ENCODE data around the gene C11orf86.
"Not testable (repeated sequence)": the region's sequence is repeated elsewhere in the genome, so short reads cannot be mapped to it uniquely, and the experiment has no call there.

C11orf86 gene

DNA sequence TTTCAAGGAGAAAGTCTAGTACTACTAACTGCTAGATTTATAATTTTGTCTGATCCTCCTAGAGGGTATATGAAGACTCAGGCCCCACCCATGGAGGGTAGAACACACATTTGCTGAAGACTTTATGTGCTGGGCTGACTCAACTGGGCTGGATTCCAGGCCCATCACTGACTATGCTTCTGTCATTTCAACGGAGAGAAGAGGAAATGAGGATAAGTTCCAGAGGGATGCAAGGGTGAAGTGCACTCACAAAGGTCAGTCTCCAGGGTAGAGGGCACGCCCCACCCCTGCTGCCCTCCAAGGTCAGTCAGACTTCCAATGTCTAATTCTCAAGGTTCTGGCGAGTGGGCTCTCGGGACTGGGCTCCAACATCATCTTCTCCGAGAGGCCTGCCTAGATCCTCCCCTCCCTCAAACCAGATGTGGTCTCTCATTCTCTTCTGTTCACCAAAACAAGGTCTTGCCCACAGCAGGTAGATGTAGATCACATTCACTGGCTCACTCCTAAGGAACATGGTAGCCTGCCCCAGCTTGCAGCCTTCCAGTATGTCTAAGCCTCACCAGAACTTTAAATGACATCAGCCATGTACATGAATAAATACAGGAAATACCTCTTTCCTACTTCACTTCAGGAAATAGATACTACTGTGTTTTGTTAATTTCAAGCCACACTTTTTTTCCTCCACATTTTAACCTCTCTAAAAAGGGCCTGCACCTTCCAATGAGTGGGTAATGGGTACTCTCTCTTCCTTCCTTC, 7.3 kb upstream of the C11orf86 start:
- DNase-seq = no peak

DNA sequence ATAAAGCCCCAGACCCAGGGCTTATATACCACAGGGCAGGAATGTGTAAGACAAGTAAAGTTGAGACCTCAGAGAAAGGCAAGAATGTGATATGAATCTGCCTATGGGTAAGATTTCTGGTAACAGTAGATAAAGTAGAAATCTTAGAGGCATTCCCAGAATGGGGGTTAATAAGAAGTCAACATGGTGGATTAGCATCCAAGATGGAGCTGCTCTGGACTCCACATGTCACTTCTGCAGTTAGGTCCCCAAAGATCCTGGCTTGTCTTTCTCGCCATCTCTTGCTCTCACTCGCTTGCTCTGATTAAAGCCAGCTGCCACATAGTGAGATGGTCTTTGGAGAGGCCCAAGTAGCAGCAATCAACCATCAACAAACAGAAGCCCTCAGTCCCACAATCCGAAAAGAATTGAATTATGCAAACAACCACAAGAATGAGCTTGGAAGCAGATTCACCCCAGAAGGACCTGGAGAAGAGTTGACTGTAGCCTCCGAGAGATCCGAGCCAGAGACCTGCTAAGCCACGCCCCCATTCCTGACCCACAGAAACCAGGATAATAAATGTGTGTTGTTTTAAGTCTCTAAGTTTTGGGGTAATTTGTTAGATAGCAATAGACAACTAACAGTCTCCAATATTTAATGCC, 5.4 kb upstream of the C11orf86 start:
- DNase-seq = no peak

DNA sequence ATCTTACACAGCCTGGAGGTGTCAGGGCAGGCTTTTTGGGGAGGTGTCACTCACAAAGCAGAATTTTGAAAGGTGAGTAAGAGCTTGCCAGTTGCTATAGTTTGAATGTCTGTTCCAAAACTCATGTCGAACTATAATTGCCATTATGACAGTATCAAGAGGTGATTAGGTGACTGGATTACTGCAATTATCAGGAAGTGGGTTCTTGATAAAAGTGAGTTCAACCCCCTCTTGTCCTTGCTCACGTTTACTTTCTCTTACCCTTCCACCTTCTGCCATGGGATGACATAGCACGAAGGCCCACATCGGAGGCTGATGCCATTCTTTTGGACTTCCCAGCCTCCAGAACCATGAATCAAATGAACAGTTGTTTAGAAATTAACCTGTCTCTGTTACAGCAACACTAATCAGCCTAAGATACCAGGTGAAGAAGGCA, 4.7 kb upstream of the C11orf86 start:
- no peak for DNase-seq

DNA sequence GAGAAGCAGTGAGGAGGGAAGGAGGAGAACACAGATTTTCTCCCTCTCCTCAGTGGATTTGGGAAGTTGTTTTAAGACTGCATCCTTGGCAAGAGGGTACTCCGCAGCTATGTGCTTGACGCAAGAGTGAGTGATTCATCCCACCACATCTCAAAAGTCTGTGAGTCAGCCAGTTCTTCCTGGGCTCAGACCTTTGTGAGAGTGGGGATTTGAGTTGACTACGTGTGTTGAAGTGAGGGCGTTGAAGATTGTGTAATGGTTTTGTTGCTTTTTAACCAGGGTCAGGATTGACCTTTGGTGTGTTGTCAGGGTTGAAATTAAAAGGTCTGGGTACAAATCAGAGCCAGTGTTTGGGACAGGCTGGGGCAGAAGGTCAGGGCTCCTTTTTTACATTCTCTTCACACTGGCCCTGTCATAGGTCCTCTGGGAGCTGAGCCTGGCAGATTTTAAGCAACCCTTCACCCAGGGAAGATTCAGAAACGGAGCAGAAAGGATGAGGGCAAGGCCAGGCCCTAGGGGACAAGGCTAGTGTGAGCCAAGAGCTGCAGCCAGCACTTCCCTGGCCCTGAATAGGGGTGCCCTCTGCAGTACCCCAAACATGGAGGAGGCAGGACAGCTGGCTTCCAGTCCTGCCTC, 4.2 kb upstream of the C11orf86 start:
- peak in 1 of 2 donors; percentile 72 for DNase-seq

DNA sequence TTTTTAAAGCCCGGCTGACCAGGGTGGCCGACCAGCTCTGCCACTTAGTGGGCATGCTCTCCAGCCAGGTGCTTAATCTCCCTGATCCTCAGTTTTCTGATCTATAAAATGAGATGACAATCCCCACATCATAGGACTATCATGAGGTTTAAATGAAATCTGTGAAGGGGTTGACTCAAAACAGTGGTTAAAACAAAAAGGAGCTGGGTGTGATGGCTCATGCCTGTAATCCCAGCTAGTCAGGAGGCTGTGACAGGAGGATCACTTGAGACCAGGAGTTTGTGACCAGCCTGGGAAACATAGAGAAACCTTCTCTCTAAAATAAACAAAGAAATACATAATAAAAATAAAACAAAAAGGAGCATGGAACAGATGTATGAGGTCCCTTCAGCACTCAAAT, 3.6 kb upstream of the C11orf86 start:
- DNase-seq = no peak

DNA sequence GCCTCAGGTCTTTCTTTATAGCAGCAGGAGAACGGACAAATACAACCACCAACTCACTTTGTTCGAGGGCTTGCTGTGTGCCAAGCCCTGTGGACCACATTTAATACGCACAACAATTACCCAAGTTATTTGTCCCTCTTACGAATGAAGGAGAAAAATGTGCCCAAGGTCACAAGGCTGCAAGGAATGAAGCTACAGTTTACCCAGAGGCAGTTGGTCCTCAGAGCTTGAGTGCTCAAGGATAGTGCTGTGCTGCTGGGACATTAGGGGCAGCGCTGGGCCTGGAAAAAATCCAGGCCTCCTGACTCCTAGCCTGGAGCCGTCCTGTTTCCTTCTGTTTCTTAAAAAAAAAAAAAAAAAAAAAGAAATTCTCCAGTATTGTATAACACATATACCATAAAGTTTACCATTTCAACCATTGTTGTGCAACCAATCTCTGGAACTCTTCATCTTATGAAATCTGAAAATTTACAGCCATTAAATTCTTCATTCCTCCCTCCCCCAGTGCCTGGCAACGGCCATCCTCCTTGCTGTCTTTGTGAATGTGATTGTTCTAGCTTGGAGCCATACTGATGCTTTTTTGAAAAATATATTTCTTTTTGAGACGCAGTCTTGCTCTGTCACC, 1.0 kb upstream of the C11orf86 start:
- DNase-seq = no peak

DNA sequence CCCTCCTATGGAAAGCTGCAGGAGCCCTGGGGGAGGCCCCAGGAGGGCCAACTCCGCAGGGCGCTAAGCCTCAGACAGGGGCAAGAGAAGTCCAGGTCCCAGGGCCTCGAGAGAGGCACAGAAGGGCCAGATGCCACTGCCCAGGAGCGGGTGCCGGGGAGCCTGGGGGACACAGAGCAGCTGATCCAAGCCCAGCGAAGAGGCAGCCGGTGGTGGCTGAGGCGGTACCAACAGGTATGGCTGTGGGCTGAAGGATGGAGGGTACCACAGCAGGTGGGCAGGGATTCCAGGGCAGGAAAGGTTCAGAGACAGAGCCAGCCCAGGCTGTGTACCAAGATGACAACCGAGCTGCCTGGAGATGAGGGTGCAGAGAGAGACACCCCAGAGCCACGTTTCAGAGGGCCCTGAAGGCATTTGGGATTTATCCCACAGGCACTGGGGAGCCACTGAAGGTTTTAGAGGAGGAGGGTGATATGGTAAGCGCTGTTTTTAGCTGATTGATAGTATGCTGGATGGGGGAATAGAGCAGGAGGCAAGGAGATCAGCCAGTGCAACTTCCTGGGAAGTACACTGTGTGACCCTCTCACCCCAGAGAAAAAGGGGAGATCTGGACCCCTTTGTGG, 412 bp downstream of the C11orf86 start:
- no peak for DNase-seq

DNA sequence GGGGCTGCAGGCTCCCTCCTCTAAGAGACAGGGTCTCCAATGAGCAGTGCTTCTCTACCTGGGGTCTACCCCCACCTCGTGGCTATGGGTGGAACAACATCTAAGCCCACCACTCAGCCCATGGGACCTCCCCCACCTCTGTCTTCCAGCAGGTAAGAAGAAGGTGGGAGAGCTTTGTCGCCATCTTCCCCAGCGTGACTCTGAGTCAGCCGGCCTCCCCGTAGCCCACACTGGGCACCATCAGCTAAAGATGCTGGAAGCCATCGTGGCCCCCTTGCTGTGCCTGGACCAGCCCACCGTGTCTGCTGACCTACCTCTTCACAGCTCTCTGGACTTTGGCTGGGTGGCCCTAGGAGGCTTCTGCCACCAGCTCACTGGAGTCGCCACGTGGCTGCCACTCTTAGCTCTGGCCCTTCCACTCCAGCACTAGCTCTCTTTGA, 944 bp downstream of the C11orf86 start:
- DNase-seq = peak in 1 of 2 donors; percentile 20

DNA sequence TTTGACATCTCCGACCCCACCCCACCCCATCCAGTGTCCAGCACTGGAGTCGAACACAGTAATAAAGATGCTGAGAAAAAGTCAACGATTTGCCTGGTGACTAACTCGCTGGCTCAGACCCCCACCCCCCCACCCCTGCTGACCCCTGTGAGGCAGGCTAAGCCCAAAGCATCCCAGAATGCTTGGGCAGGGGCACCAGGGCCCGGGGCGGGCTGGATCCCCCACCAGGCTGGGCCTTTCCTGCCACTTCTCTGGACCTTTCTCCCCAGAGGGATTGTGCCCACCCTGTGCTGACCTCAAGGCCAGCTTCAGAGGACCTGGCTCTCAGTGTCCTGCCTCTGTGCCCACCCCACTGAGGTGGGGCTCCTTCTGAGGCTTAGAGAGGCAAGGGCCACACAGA, 1.8 kb downstream of the C11orf86 start:
- DNase-seq = no peak

DNA sequence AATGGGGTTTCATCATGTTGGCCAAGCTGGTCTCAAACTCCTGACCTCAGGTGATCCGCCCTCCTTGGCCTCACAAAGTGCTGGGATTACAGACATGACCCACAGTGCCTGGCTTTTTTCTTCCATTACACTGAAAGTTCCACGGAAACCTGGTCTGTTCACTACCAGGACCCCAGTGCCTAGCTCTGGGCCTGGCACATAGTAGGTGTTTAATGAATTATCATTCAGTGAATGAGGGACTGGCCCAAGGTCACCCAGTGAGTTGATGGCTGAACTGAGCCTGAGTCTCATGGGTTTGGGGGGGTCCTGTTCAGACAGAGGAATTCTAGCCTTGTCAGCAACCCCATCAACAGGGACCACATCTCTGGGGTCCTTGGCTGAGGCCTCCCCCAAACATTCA, 3.1 kb downstream of the C11orf86 start:
- DNase-seq = no peak

DNA sequence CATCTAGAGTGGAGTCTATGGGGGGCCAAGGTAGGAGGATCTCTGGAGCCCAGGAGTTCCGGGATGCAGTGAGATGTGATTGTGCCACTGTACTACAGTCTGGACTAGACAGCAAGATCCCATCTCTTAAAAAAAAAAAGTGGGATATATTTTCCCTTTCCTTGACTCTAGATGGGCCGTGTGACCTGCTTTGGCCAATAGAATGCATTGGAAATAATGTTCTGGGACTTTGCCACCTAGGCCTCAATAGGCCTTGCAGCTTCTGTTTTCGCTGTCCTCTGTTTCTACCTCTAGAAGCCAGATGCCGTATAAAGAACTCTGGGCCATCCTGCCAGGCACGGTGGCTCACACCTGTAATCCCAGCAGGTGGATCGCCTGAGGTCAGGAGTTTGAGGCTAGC, 3.6 kb downstream of the C11orf86 start:
- no peak for DNase-seq

DNA sequence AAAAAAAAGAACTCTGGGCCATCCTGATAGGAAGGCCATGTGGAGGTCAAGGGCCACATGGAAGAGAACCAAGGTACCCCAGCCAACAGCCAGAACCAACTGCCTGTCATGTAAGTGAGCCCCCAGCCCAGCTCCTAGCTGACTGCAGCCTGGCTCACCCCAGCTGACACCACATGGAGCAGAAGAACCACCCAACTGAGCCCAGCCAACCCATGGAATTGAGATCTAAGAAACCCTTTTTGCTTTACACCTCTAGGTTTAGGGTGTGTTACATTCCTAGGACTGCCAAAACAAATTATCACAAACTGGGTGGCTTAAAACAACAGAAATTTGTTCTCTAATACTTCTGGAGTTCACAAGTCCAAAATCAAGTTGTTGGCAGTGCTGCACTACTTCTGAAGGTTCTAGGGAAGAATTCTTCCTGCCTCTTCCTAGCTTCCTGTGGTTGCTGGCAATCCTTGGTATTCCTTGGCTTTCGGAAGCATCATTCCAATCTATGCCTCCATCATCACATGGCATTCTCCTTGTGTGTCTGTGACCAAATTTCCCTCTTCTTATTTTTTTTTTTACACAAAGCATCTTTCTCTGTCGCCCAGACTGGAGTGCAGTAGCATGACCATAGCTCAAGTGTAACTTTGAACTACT, 4.4 kb downstream of the C11orf86 start:
- DNase-seq = no peak

DNA sequence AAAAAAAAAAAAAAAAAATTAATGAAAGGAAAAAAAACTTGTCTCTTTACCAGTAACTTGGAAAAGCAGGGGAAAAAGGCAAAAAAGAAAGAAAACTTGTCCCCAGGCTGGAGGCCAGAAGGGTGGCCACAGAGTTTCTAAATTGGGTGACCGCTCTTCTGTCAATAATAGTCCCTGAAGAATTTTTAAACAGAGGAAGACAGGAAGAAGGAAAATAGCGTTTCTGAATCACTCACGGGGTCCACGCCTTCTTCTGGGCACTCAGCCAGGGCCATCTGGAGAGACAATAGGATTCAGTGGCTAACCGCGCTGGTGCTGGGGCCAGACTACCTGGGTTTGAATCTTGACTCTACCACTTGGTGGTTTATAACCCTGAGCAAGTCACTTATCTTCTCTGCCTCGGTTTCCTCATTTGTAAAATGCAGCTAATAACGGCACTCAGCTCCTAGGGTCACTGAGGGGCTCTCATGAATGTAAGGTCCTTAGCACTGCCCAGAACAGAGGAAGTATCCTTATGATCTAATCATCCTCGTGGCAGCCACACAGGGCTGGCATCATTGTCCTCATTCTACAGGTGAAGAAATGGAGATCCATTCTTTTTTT, 7.0 kb downstream of the C11orf86 start:
- no peak for DNase-seq

DNA sequence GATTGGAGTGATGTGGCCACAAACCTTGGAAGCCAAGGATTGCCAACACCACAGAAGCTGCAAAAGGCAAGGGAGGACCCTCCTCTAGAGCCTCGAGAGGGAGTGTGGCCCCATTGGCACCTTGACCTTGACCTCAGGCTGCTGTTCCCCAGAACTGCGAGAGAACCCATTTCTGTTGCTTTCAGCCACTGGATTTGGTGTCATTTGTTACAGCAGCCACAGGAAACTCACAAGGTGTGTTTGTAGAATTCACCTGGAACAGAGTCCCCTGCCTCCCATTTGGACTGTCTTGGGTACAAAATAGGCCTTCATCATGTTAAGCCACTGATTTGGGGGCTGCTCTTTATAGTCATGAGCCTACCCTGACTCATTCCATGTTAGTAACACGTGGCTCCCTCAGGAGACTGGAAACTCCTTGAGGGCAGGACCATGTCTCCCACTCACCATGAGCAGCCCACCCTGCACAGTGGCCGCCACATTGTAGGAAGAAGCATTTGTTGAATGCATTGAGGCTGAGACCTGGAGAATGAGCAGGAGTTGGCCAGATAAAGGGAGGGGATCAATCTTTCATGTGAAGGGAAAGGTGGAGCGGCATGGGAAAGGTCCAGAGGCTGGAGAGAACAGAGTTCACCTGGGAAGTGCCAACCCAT, 8.3 kb downstream of the C11orf86 start:
- DNase-seq = no peak

DNA sequence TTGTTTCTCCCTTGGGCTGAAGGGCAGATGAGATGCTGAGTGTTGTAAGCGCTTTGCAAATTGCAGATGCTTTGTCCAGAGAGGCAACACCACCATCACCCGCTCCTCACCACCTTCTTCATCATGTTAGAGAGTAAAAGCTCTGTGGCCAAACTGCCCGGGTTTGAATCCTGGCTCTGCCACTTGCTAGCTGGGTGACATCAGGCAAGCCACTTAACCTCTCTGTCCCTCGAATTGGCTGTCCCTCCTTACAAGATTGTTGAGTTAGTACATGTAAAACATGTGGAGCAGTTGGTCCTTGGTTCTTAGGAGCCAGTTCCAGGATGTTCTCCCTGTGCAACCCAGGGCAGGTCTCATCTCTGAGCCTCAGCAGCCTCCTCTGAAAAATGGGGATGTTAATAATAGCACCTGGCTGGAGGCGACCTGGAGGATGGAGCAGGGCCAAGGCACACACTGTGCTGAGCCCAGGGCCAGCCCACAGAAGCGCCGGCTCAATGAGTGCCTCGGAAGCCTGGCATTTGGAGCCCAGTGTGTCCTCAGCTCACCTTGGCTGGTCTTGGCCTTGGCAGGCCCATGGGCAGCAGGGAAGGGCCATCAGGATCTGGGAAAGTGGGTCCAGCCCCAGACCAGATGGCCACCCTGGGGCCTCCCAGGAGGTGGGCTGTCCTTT, 10.5 kb downstream of the C11orf86 start:
- no peak for DNase-seq

DNA sequence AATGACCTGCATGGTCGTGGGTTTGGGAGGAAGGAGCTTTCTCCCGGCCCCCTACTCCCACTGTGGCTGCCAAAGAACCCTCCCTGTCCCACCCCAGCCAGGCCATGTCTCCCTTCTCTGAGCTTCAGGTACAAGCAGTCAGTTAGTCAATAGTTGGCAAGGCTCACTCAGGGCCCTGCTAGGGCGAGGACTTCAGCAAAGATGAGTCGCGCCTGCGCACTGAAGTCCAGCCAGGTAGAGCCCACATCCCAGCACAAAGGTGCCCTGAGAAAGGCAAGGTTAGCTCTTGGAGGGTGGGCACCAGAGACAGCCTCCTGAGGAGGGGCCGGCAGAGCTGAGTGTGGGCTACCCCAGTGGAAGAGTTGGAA, 11.1 kb downstream of the C11orf86 start:
- DNase-seq = no peak

DNA sequence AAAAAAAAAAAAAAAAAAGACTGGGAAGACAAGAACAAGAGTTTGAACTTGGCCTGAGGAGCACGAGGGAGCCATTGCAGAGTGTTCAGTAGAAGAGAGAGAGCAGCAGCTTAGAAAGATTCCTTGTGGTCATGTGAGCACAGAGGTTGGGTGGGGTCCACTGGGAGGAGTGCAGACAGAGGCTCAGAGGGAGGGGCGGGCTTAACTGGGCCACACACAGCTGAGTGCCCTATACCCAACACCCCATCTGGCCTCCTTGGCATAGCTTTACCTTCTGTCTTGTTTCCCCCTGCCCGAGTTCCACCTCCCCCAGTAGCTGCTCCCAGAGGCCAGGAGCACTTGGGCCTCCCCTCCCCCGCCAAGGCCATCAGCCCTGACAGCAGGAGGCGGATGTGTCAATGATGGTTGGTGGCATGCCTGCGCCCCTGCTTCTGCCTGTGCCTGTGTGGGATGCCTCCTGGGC, 12.1 kb downstream of the C11orf86 start:
- DNase-seq = no peak

DNA sequence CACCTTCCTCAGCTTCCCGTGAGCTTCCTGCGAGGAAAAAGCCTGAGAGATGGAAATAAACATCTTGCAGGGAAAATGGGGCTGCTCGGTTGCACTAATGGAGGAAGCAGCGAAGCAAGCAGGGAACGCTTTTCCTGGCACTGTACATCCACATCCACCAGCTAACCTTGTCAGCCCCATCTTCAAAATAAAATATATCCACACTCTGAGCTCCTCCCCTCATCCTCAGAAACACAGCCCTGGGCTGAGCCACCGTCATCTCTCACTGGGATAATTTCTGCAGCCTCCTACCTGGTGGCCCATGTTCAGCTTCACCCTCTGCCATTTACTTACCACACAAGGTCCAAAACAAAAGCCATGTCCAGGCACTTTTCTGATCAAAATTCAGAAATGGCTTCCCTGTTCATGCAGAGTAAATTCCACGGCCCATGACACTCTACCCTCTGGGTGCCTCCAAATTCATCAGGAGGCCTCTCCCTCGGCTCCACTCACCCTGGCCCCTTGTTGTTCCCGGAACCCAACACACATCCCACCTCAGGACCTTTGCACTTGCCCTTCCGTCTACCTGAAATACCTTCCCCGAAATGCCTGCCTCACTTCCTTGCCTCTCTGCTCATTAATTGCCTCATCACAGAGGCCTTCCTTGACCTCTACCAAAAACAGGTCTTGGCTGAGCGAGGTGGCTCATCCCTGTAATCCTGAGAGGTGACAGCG, 13.0 kb downstream of the C11orf86 start:
- DNase-seq = no peak

DNA sequence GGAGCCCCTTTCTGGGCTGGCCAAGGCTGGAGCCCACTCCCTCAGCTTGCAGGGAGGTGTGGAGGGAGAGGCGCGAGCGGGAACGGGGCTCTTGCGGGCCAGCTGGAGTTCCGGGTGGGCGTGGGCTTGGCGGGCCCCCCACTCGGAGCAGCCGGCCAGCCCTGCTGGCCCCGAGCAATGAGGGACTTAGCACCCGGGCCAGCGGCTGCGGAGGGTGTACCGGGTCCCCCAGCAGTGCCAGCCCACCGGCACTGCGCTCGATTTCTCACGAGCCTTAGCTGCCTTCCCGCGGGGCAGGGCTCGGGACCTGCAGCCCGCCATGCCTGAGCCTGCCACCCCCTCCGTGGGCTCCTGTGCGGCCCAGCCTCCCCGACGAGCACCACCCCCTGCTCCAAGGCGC, 13.6 kb downstream of the C11orf86 start:
- DNase-seq = not testable (repeated sequence)

DNA sequence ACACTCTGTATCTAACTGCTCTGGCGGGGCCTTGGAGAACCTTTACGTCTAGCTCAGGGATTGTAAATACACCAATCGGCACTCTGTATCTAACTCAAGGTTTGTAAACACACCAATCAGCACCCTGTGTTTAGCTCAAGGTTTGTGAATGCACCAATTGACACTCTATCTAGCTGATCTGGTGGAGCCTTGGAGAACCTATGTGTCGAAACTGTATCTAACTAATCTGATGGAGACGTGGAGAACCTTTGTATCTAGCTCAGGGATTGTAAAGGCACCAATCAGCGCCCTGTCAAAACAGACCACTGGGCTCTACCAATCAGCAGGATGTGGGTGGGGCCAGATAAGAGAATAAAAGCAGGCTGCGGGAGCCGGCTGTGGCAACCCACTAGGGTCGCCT, 14.3 kb downstream of the C11orf86 start:
- DNase-seq = not testable (repeated sequence)

All from CD4-positive, alpha-beta T cell treated with Interleukin-4 for 1 hour (primary cell).